Common myeloid progenitor, CD34-positive (primary cell): ENCODE measurements around the gene SLCO3A1.

ENCODE experiments used
- CTCF ChIA-PET: fragments of 350-600 bp; sonication (Branson Sonifier 250); formaldehyde crosslinking; loops from one replicate; lab custom pipeline; 2021; ENCODE audit warnings: antibody characterized with exemption; lab: Charles Lee
- POLR2A ChIA-PET: fragments of 350-600 bp; sonication (Branson Sonifier 250); formaldehyde crosslinking; loops from one replicate; lab custom pipeline; 2021; ENCODE audit warnings: antibody characterized with exemption; lab: Charles Lee
- DNase-seq, 3 donors: peaks; one replicate each; pipeline versions ENCODE4 v3.0.0 to v3.0.0-alpha.2; 2013
- H3K27ac ChIP-seq, 2 experiments: 1 replicate in 1 of 2; 2 replicates in 1 of 2; pipeline ENCODE4 v1.7.0; 2013; ENCODE audit warnings: inconsistent platforms in 2 of 2, low read length in 2 of 2, mild to moderate bottlenecking in 2 of 2, low read depth in 1 of 2, moderate library complexity in 1 of 2; ENCODE audit not compliant: severe bottlenecking in 2 of 2, insufficient read depth in 1 of 2, poor library complexity in 1 of 2
- H3K27me3 ChIP-seq, 5 experiments: replicated peaks in 2 of 5; 1 replicate in 3 of 5; 2 replicates in 2 of 5; pipeline versions ENCODE4 v1.6.1 to v1.7.0; 2013; ENCODE audit warnings: low read length in 4 of 5, mild to moderate bottlenecking in 2 of 5, moderate library complexity in 2 of 5, inconsistent platforms in 1 of 5; ENCODE audit not compliant: insufficient read depth in 5 of 5, control insufficient read depth in 4 of 5
- H3K36me3 ChIP-seq, 4 experiments: 1 replicate in 2 of 4; 2 replicates in 2 of 4; pipeline versions ENCODE4 v1.6.1 to v1.7.0; 2013; ENCODE audit warnings: low read length in 3 of 4, control low read depth in 1 of 4, mild to moderate bottlenecking in 1 of 4; ENCODE audit not compliant: control insufficient read depth in 4 of 4, insufficient read depth in 4 of 4
- H3K4me1 ChIP-seq, 4 experiments: 1 replicate in 3 of 4; 2 replicates in 1 of 4; pipeline versions ENCODE4 v1.6.1 to v1.7.1; 2013; ENCODE audit warnings: low read length in 3 of 4, mild to moderate bottlenecking in 3 of 4, control low read depth in 1 of 4, inconsistent platforms in 1 of 4, moderate library complexity in 1 of 4; ENCODE audit not compliant: control insufficient read depth in 4 of 4, insufficient read depth in 4 of 4; ENCODE audit errors: control extremely low read depth in 1 of 4
- H3K4me3 ChIP-seq, 7 experiments: 1 replicate in 4 of 7; 2 replicates in 3 of 7; pipeline versions ENCODE4 v1.5.1 to v1.7.0; 2013; ENCODE audit warnings: mild to moderate bottlenecking in 7 of 7, low read length in 6 of 7, moderate library complexity in 6 of 7, inconsistent platforms in 2 of 7, low read depth in 2 of 7, control low read depth in 1 of 7; ENCODE audit not compliant: insufficient read depth in 4 of 7, control insufficient read depth in 1 of 7; ENCODE audit errors: extremely low read depth in 1 of 7
- H3K9me3 ChIP-seq, 5 experiments: 1 replicate in 4 of 5; 2 replicates in 1 of 5; pipeline versions ENCODE4 v1.6.1 to v1.7.1; 2013; ENCODE audit warnings: low read length in 4 of 5, mild to moderate bottlenecking in 2 of 5, inconsistent platforms in 1 of 5, low read depth in 1 of 5, moderate library complexity in 1 of 5; ENCODE audit not compliant: control insufficient read depth in 4 of 5, insufficient read depth in 2 of 5; ENCODE audit errors: control extremely low read depth in 1 of 5
- WGBS: methylation state at CpG from one replicate; pipeline ENCODE4 v1.1.5; 2013; ENCODE audit not compliant: insufficient coverage; 5-methylcytosine and 5-hydroxymethylcytosine counted together

The SLCO3A1 gene

DNA sequence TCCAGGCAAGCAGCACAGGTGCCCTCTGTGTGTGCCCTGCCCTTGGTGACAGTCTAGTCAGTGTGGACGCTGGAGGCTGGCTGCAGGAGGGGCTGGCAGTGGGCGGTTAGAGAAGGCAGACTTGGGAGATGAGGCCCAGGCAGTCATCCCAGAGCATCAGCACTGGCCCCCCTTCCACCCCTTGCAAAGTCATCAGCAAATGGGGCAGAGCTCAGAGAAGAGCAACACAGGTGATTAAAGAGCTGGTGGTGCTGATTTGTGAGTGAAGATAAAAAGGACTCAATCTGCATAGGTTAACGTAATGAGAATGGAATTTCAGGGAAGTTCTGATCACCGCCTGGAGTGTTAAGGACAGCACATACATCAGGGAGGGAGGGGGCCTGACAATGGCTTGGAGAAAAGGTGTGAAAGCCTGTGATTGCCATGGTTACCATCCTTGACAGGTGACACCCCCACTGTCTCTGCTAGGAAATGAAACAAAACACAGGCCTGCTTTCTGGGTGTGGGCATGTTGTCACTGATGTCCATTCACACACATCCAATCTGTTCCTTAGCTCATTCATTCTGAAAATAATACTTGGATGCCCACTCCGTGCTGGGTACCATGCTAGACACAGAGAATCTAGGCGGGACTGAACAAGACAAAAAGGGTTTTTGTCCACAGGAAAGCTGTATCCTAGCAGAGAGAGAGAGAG, 270.6 kb downstream of the SLCO3A1 start:
- Histone ChIP-seq H3K36me3 (peaks cover 3 to 55% (median 32%) of the 10 kb centered on the region in 4 experiments), H3K4me1 (peaks cover 0 to 6% (median 5%) of the 10 kb centered on the region in 4 experiments), H3K4me3 (no peak overlapping the region), H3K27me3 (no peaks in the 10 kb centered on the region), H3K27ac (no peak overlapping the region), H3K9me3 (peaks cover 0 to 3% (median 0%) of the 10 kb centered on the region in 5 experiments)
- ChIA-PET POLR2A (no interaction called here), CTCF (no interaction called here)
- 99% methylated on average over 6 of the region's 6 CpGs for WGBS
- no peak for DNase-seq

DNA sequence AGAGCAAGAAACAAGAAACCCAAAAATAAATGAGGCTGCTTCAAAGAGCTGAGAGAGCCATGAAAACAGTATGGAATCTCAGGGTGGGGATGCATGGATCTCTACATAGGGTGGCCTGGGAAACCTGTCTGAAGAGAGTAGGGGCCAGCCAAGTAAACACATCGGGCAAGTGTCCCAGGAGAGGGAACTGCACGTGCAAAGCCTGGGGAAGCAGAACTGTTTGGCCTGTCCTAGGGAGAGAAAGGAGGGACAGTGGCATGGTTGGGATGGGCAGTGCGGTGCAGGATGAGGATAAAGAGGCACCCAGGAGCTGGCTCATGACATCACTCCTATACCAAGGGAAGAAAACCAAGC, 271.1 kb downstream of the SLCO3A1 start:
- Histone ChIP-seq H3K36me3 (peaks cover 3 to 59% (median 32%) of the 10 kb centered on the region in 4 experiments), H3K4me1 (peaks cover 0 to 6% (median 5%) of the 10 kb centered on the region in 4 experiments), H3K27ac (no peak overlapping the region), H3K9me3 (peaks cover 0 to 3% (median 0%) of the 10 kb centered on the region in 5 experiments), H3K4me3 (no peak overlapping the region), H3K27me3 (no peaks in the 10 kb centered on the region)
- no peak for DNase-seq
- ChIA-PET CTCF (no interaction called here), POLR2A (no interaction called here)
- 96% methylated on average over 2 of the region's 3 CpGs for WGBS

DNA sequence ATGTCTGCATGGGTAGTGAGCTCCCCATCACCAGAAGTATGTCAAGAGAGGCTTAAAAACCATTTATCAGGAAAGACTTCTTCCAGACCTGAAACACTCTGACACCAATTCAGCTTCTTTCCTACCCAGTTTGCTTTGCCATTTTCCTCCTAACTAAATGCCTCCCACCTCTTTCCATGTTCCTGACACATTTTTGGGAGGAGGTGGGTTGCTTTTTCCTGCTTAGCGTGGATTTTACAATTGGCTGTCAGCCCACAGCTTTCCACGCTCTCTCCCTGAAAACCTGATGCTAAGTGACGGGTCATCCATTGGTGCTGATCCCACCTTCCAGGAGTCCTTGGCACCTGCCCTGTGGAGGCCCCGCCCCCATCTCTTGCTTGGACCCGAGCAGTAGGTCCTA, 275.3 kb downstream of the SLCO3A1 start:
- Histone ChIP-seq H3K4me3 (no peak overlapping the region), H3K4me1 (no peaks in the 10 kb centered on the region), H3K9me3 (no peaks in the 10 kb centered on the region), H3K36me3 (peaks cover 0 to 44% (median 21%) of the 10 kb centered on the region in 4 experiments), H3K27me3 (no peaks in the 10 kb centered on the region), H3K27ac (no peak overlapping the region)
- no peak for DNase-seq
- ChIA-PET CTCF (no interaction called here), POLR2A (interaction anchor here (0.5 kb wide), 1 partner anchor 284 kb away, joined by 3 read pairs; no protein-coding TSS in a partner anchor)
- 93% methylated on average over 5 of the region's 5 CpGs for WGBS

DNA sequence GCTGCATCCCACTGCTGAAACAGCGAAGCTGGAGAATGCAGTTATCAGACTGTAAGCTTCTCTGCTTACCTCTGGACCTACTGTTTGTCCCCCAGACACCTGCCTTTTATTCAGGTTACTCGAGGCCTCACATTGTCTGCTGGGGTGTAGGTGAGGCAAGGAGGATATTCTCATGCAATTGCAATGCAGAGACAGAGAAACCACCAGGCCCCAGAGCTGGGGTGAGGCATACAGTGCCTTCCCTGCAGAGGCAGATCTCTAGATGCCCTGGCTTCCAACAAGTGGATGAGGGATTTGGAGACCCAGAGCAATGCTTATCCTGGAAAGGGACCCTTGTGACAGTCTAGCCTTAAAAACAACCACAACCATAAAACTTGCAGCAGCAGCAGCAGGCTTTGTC, 276.7 kb downstream of the SLCO3A1 start:
- Histone ChIP-seq H3K27ac (no peak overlapping the region), H3K9me3 (no peaks in the 10 kb centered on the region), H3K4me3 (no peak overlapping the region), H3K27me3 (no peaks in the 10 kb centered on the region), H3K36me3 (peaks cover 0 to 42% (median 22%) of the 10 kb centered on the region in 4 experiments), H3K4me1 (no peaks in the 10 kb centered on the region)
- no peak for DNase-seq
- ChIA-PET CTCF (no interaction called here), POLR2A (no interaction called here)
- WGBS, result 88% methylated on average over 1 of the region's 2 CpGs

DNA sequence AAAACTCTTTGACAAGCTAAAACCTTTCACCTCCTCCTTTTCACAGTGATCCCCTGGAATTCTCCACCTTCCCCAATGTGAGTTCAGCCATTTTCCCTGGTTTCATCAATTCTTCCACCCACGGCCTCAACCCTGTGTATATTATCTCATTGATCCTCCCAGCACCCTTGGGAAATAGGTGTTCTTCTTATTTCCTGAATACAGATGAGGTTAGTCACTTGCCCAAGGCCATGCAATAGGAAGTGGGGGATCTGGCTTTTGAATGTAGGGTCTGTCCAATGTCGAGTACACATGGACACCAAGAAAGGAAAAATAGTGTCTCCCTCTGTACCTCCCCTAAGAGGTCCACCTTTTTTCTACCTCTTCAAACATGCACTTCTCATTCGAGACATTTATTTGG, 277.4 kb downstream of the SLCO3A1 start:
- 100% methylated on average over 1 of the region's 3 CpGs for WGBS
- peaks cover 0 to 40% (median 22%) of the 10 kb centered on the region in 4 experiments for H3K36me3 ChIP-seq
- DNase-seq, result no peak
- H3K4me3 ChIP-seq, result no peak overlapping the region
- H3K27ac ChIP-seq, result no peak overlapping the region
- ChIA-PET POLR2A (no interaction called here), CTCF (no interaction called here)
- H3K9me3 ChIP-seq, result no peaks in the 10 kb centered on the region
- H3K27me3 ChIP-seq, result no peaks in the 10 kb centered on the region
- no peaks in the 10 kb centered on the region for H3K4me1 ChIP-seq

DNA sequence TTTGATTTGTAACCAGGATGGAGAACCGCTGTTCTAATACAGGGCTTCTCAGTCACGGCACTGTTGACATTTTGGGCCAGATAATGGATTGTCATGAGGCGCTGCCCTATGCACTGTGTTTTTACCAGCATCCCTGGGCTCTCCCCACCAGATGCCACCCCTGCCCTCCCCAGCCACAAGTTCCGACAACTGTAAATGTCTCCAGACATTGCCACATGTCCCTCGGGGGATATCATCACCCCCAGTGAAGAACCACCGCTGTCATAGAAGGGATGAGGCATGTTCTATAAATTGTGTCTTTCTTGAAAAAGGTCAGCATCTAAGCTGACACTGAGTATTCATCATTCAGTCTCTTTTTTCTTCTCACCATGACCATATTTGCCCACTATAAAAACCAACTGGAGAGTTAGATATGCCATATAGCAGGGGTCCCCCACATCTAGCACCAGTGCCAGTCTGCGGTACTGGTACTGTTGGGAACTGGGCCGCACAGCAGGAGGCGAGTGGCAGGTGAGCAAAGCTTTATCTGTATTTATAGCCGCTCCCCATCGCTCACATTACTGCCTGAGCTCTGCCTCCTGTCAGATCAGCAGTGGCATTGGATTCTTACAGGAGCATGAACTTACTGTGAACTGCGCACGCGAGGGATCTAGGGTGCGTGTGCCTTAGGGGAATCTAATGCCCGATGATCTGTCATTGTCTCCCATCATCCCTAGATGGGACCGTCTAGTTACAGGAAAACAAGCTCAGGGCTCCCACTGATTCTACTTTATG, 279.7 kb downstream of the SLCO3A1 start:
- no peaks in the 10 kb centered on the region for H3K27me3 ChIP-seq
- CTCF ChIA-PET, result no interaction called here
- peaks cover 0 to 19% (median 10%) of the 10 kb centered on the region in 4 experiments for H3K36me3 ChIP-seq
- no peaks in the 10 kb centered on the region for H3K4me1 ChIP-seq
- 98% methylated on average over 15 of the region's 17 CpGs for WGBS
- H3K27ac ChIP-seq, result no peak overlapping the region
- no peak overlapping the region for H3K4me3 ChIP-seq
- POLR2A ChIA-PET, result no interaction called here
- no peak for DNase-seq
- H3K9me3 ChIP-seq, result no peaks in the 10 kb centered on the region

DNA sequence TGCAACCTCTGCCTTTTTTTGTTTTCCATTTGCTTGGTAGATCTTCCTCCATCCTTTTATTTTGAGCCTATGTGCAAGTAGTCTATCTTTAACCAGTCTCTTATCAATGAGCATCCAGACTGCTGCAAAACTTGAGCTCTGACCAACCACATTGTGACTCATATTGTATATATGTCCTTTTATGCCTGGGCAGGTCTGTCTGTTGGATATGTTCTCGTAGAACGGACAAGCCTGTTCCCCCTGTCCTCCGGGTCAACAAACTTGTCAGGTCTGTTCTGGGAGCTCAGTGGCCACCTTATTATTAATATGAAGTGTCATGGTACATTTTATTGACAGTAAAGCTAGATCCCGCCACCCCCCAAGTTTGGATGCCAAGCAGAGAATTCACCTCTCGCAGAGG, 287.3 kb downstream of the SLCO3A1 start:
- ChIA-PET POLR2A (no interaction called here), CTCF (no interaction called here)
- peaks cover 0 to 8% (median 4%) of the 10 kb centered on the region in 4 experiments for H3K36me3 ChIP-seq
- WGBS, result 100% methylated on average over 2 of the region's 5 CpGs
- peaks cover 0 to 6% (median 0%) of the 10 kb centered on the region in 5 experiments for H3K9me3 ChIP-seq
- H3K27me3 ChIP-seq, result no peaks in the 10 kb centered on the region
- no peaks in the 10 kb centered on the region for H3K4me1 ChIP-seq
- no peak overlapping the region for H3K27ac ChIP-seq
- H3K4me3 ChIP-seq, result no peak overlapping the region
- DNase-seq, result no peak
